ENCODE results near the gene CMSS1.

Gene CMSS1

GRCh38 chr3:100027321-100027720, 209.7 kb downstream of the CMSS1 start:
- Histone ChIP-seq H3K27ac (ENCODE audit: low read length) (no peak overlapping the region), H3K4me1 (ENCODE audit: control insufficient read depth in 1 of 2, insufficient read depth in 2 of 2, low read length in 2 of 2) (peaks cover 0 to 7% of the 10 kb centered on the region in 2 donors)

DNA sequence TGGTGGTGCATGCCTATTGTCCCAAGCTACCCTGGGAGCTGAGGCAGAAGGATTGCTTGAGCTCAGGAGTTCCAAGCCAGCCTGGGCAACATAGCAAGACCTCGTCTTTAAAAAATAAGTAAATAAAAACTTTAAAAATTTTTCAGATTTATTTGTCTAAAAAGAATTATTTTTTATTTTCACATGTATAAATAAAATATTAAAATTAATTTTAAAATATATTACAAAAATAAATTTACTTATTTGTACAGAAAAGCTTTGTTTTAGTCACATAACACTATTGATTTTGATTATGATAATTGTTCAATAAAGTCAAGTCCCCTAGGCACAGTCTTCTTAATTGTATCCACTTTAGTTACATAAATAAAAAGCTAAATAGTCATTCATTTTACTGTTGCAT, 211.4 kb downstream of the CMSS1 start:
- Histone ChIP-seq H3K4me3 (ENCODE audit: low read depth in 1 of 2, low read length in 2 of 2) (no peak overlapping the region), H3K9me3 (ENCODE audit: control insufficient read depth in 1 of 2, low read length in 2 of 2) (no peaks in the 10 kb centered on the region), H3K36me3 (ENCODE audit: control insufficient read depth in 1 of 2, insufficient read depth in 2 of 2, low read length in 2 of 2) (no peaks in the 10 kb centered on the region), H3K27me3 (ENCODE audit: low read depth, low read length) (no peaks in the 10 kb centered on the region), H3K27ac (ENCODE audit: low read length) (no peak overlapping the region), H3K4me1 (ENCODE audit: control insufficient read depth in 1 of 2, insufficient read depth in 2 of 2, low read length in 2 of 2) (peaks cover 0 to 6% of the 10 kb centered on the region in 2 donors)

More at GRCh38 chr3:100027321-100027720, 209.7 kb downstream of the CMSS1 start:
- no peaks in the 10 kb centered on the region for H3K9me3 ChIP-seq (ENCODE audit: control insufficient read depth in 1 of 2, low read length in 2 of 2)
- H3K36me3 ChIP-seq (ENCODE audit: control insufficient read depth in 1 of 2, insufficient read depth in 2 of 2, low read length in 2 of 2): no peaks in the 10 kb centered on the region
- no peaks in the 10 kb centered on the region for H3K27me3 ChIP-seq (ENCODE audit: low read depth, low read length)
- H3K4me3 ChIP-seq (ENCODE audit: low read depth in 1 of 2, low read length in 2 of 2): no peak overlapping the region

DNA sequence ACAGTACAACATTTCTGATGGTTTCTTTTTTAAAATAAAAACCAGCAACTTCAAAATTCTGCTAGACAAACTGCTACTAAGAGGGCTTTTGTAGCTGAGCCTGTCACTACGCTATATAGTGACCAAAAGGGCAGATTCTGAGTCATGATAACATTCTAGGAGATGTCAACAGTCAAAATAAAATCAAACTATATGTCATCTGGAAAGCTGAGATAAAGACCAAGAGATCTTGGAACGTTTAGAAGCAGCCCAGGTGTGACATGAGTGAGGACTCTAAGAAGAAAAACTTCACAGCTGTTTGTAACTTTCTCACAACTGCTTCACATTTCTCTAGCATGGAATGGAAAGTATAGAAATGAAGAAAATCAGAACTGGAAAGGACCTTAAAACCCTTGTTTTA, 212.0 kb downstream of the CMSS1 start:
- no peak overlapping the region for H3K4me3 ChIP-seq (ENCODE audit: low read depth in 1 of 2, low read length in 2 of 2)
- H3K4me1 ChIP-seq (ENCODE audit: control insufficient read depth in 1 of 2, insufficient read depth in 2 of 2, low read length in 2 of 2): peaks cover 0 to 6% of the 10 kb centered on the region in 2 donors
- H3K36me3 ChIP-seq (ENCODE audit: control insufficient read depth in 1 of 2, insufficient read depth in 2 of 2, low read length in 2 of 2): no peaks in the 10 kb centered on the region
- no peaks in the 10 kb centered on the region for H3K9me3 ChIP-seq (ENCODE audit: control insufficient read depth in 1 of 2, low read length in 2 of 2)
- no peaks in the 10 kb centered on the region for H3K27me3 ChIP-seq (ENCODE audit: low read depth, low read length)
- no peak overlapping the region for H3K27ac ChIP-seq (ENCODE audit: low read length)

GRCh38 chr3:100030346-100030745, 212.7 kb downstream of the CMSS1 start:
- H3K36me3 ChIP-seq (ENCODE audit: control insufficient read depth in 1 of 2, insufficient read depth in 2 of 2, low read length in 2 of 2): no peaks in the 10 kb centered on the region
- H3K4me1 ChIP-seq (ENCODE audit: control insufficient read depth in 1 of 2, insufficient read depth in 2 of 2, low read length in 2 of 2): peaks cover 0 to 6% of the 10 kb centered on the region in 2 donors
- H3K27ac ChIP-seq (ENCODE audit: low read length): no peak overlapping the region
- H3K9me3 ChIP-seq (ENCODE audit: control insufficient read depth in 1 of 2, low read length in 2 of 2): no peaks in the 10 kb centered on the region
- no peak overlapping the region for H3K4me3 ChIP-seq (ENCODE audit: low read depth in 1 of 2, low read length in 2 of 2)
- no peaks in the 10 kb centered on the region for H3K27me3 ChIP-seq (ENCODE audit: low read depth, low read length)

DNA sequence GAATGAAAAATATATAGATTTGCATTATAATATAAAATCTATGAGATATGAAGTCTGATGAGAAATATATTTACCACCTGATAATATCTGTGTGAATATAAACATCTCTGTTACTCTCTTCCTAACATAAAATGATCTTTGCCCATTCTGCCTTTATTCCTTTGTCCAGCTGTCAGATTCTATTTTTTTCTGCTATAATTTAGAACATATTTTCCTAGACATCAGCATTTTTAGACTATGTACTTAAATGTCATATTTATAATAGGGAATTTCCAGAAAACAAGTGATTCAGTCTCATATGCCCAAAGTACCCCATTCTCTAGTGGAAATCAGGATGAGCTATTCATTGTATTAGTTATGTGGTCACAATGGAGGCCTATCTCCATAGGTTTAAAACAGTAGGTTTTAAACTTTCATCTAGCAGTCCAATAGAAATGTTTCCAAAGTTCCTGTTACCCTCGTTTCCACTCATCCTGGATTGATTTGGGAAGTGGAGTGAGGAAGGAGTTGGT, 213.3 kb downstream of the CMSS1 start:
- no peaks in the 10 kb centered on the region for H3K9me3 ChIP-seq (ENCODE audit: control insufficient read depth in 1 of 2, low read length in 2 of 2)
- H3K27me3 ChIP-seq (ENCODE audit: low read depth, low read length): no peaks in the 10 kb centered on the region
- H3K4me1 ChIP-seq (ENCODE audit: control insufficient read depth in 1 of 2, insufficient read depth in 2 of 2, low read length in 2 of 2): peaks cover 0 to 6% of the 10 kb centered on the region in 2 donors
- no peaks in the 10 kb centered on the region for H3K36me3 ChIP-seq (ENCODE audit: control insufficient read depth in 1 of 2, insufficient read depth in 2 of 2, low read length in 2 of 2)
- no peak overlapping the region for H3K4me3 ChIP-seq (ENCODE audit: low read depth in 1 of 2, low read length in 2 of 2)
- H3K27ac ChIP-seq (ENCODE audit: low read length): no peak overlapping the region

DNA sequence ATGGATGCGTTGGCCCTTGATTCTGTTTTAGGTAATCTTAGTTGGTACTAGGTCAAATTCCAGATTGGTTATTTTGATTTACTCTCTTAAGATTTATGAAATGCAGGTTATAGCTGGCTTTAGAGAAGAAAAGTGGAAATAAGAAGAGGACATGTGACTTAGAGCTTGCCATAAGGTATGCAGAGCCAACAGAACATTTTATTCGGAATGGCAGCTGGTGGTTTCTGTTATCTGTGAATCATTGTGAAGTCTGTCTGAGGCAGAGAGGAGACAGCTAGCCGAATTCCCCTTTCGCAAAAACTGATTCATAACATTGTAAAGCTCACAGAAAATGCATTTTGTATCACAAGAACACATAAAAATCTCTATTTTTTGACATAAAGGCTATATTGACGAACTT, 214.6 kb downstream of the CMSS1 start:
- Histone ChIP-seq H3K36me3 (ENCODE audit: control insufficient read depth in 1 of 2, insufficient read depth in 2 of 2, low read length in 2 of 2) (no peaks in the 10 kb centered on the region), H3K27me3 (ENCODE audit: low read depth, low read length) (no peaks in the 10 kb centered on the region), H3K4me3 (ENCODE audit: low read depth in 1 of 2, low read length in 2 of 2) (no peak overlapping the region), H3K27ac (ENCODE audit: low read length) (no peak overlapping the region), H3K9me3 (ENCODE audit: control insufficient read depth in 1 of 2, low read length in 2 of 2) (no peaks in the 10 kb centered on the region), H3K4me1 (ENCODE audit: control insufficient read depth in 1 of 2, insufficient read depth in 2 of 2, low read length in 2 of 2) (peaks cover 0 to 6% of the 10 kb centered on the region in 2 donors)

DNA sequence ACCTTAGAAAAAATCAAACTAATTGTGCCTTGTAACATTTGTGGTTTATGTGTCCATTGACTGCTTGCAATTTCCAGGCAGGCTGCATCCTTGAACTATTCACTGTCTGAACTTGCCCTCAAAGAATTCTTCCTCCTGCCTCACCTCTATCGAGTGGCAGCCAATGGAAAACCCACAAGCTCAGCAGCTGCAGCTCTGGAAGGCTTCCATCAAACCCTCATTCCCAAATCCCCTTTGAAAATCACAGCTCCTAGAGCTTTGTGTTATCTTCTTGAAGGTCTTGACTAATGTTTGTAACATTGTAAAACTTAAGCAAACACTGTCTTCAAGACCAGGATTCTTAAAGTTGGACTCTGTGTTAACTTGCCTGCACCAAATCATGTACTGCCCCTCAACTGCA, 215.5 kb downstream of the CMSS1 start:
- H3K36me3 ChIP-seq (ENCODE audit: control insufficient read depth in 1 of 2, insufficient read depth in 2 of 2, low read length in 2 of 2): no peaks in the 10 kb centered on the region
- no peaks in the 10 kb centered on the region for H3K9me3 ChIP-seq (ENCODE audit: control insufficient read depth in 1 of 2, low read length in 2 of 2)
- H3K4me3 ChIP-seq (ENCODE audit: low read depth in 1 of 2, low read length in 2 of 2): no peak overlapping the region
- H3K27me3 ChIP-seq (ENCODE audit: low read depth, low read length): no peaks in the 10 kb centered on the region
- H3K27ac ChIP-seq (ENCODE audit: low read length): no peak overlapping the region
- H3K4me1 ChIP-seq (ENCODE audit: control insufficient read depth in 1 of 2, insufficient read depth in 2 of 2, low read length in 2 of 2): peaks cover 0 to 6% of the 10 kb centered on the region in 2 donors

GRCh38 chr3:100033903-100034471, 216.3 kb downstream of the CMSS1 start:
- H3K9me3 ChIP-seq (ENCODE audit: control insufficient read depth in 1 of 2, low read length in 2 of 2): no peaks in the 10 kb centered on the region
- no peaks in the 10 kb centered on the region for H3K36me3 ChIP-seq (ENCODE audit: control insufficient read depth in 1 of 2, insufficient read depth in 2 of 2, low read length in 2 of 2)
- no peaks in the 10 kb centered on the region for H3K27me3 ChIP-seq (ENCODE audit: low read depth, low read length)
- H3K27ac ChIP-seq (ENCODE audit: low read length): no peak overlapping the region
- no peak overlapping the region for H3K4me3 ChIP-seq (ENCODE audit: low read depth in 1 of 2, low read length in 2 of 2)
- H3K4me1 ChIP-seq (ENCODE audit: control insufficient read depth in 1 of 2, insufficient read depth in 2 of 2, low read length in 2 of 2): peaks cover 0 to 6% of the 10 kb centered on the region in 2 donors

- Histone ChIP-seq H3K4me1 (ENCODE audit: control insufficient read depth in 1 of 2, insufficient read depth in 2 of 2, low read length in 2 of 2) (peaks cover 5 to 6% of the 10 kb centered on the region in 2 donors), H3K36me3 (ENCODE audit: control insufficient read depth in 1 of 2, insufficient read depth in 2 of 2, low read length in 2 of 2) (no peaks in the 10 kb centered on the region), H3K4me3 (ENCODE audit: low read depth in 1 of 2, low read length in 2 of 2) (no peak overlapping the region), H3K9me3 (ENCODE audit: control insufficient read depth in 1 of 2, low read length in 2 of 2) (no peaks in the 10 kb centered on the region), H3K27me3 (ENCODE audit: low read depth, low read length) (no peaks in the 10 kb centered on the region), H3K27ac (ENCODE audit: low read length) (no peak overlapping the region)
Observed at GRCh38 chr3:100039075-100039474, 221.4 kb downstream of the CMSS1 start.

GRCh38 chr3:100040451-100041225, 223.0 kb downstream of the CMSS1 start:
- H3K36me3 ChIP-seq (ENCODE audit: control insufficient read depth in 1 of 2, insufficient read depth in 2 of 2, low read length in 2 of 2): no peaks in the 10 kb centered on the region
- no peaks in the 10 kb centered on the region for H3K27me3 ChIP-seq (ENCODE audit: low read depth, low read length)
- H3K27ac ChIP-seq (ENCODE audit: low read length): peak overlapping the region; percentile 91
- peaks cover 5 to 6% of the 10 kb centered on the region in 2 donors for H3K4me1 ChIP-seq (ENCODE audit: control insufficient read depth in 1 of 2, insufficient read depth in 2 of 2, low read length in 2 of 2)
- H3K9me3 ChIP-seq (ENCODE audit: control insufficient read depth in 1 of 2, low read length in 2 of 2): no peaks in the 10 kb centered on the region
- H3K4me3 ChIP-seq (ENCODE audit: low read depth in 1 of 2, low read length in 2 of 2): peak overlapping the region in 1 of 2 donors; percentile 0

DNA sequence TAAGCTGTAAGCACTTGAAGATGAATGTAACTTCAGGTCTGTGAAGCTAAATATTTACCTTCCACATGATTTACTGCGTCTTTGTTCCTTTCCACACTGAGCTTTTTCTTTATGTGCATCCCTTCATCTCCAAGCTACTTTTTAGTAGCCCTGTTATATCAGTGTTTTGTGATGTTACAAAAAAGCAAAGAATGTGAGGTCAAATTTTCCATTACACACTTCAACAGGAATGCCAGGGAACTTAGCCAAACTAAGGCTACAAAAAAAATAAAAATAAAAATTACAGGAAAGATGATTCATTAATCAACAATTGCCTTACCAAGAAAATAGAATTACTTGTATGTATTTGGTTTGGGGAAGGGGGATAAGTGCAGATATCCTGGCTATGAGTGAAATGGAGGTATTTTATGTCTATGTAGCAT, 223.7 kb downstream of the CMSS1 start:
- no peaks in the 10 kb centered on the region for H3K27me3 ChIP-seq (ENCODE audit: low read depth, low read length)
- peaks cover 5 to 6% of the 10 kb centered on the region in 2 donors for H3K4me1 ChIP-seq (ENCODE audit: control insufficient read depth in 1 of 2, insufficient read depth in 2 of 2, low read length in 2 of 2)
- H3K4me3 ChIP-seq (ENCODE audit: low read depth in 1 of 2, low read length in 2 of 2): peak overlapping the region in 1 of 2 donors; percentile 0
- H3K36me3 ChIP-seq (ENCODE audit: control insufficient read depth in 1 of 2, insufficient read depth in 2 of 2, low read length in 2 of 2): no peaks in the 10 kb centered on the region
- peak overlapping the region; percentile 91 for H3K27ac ChIP-seq (ENCODE audit: low read length)
- no peaks in the 10 kb centered on the region for H3K9me3 ChIP-seq (ENCODE audit: control insufficient read depth in 1 of 2, low read length in 2 of 2)
